Cardiac fibroblast (primary cell): ENCODE measurements around the gene MGMT.

Experiments
- DNase-seq, 2 donors: peaks; one replicate each; pipeline versions ENCODE4 v3.0.0 to v3.0.0-alpha.2; 2010; ENCODE audit warnings: low read depth in 2 of 2
- H3K4me3 ChIP-seq, 2 donors: replicated peaks in 1 of 2; 1 replicate in 1 of 2; 2 replicates in 1 of 2; pipeline ENCODE4 v1.5.1; 2011; ENCODE audit warnings: low read depth in 2 of 2, low read length in 2 of 2, mild to moderate bottlenecking in 2 of 2, moderate library complexity in 1 of 2
- CTCF ChIP-seq: IDR thresholded peaks from one replicate; pipeline ENCODE4 v1.5.1; 2011; ENCODE audit warnings: low read depth, mild to moderate bottlenecking, low read length, inconsistent platforms

The MGMT gene

GRCh38 chr10:129449893-129450292 lies 17.1 kb upstream of the MGMT start:
- DNase-seq = no peak
- no peak for TF ChIP-seq CTCF
- H3K4me3 ChIP-seq = no peak overlapping the region

GRCh38 chr10:129450391-129450790 lies 16.6 kb upstream of the MGMT start:
- H3K4me3 ChIP-seq = no peak overlapping the region
- no peak for TF ChIP-seq CTCF
- DNase-seq = no peak

- no peak for TF ChIP-seq CTCF
- DNase-seq = no peak
- no peak overlapping the region for H3K4me3 ChIP-seq
These were observed 11.4 kb upstream of the MGMT start for GRCh38 chr10:129455625-129456024.

- no peak for TF ChIP-seq CTCF
- no peak for DNase-seq
- no peak overlapping the region for H3K4me3 ChIP-seq
These were observed 7.1 kb upstream of the MGMT start for GRCh38 chr10:129459762-129460539.

GRCh38 chr10:129462257-129462795 lies 4.7 kb upstream of the MGMT start:
- no peak for TF ChIP-seq CTCF
- no peak overlapping the region for H3K4me3 ChIP-seq
- no peak for DNase-seq

GRCh38 chr10:129464251-129464650 lies 2.8 kb upstream of the MGMT start:
- no peak for DNase-seq

More at GRCh38 chr10:129464251-129464650, 2.8 kb upstream of the MGMT start:
- H3K4me3 ChIP-seq = no peak overlapping the region
- no peak for TF ChIP-seq CTCF
